Measurements from ENCODE around the gene LZTR1. TPM values are rescaled to one million over a fixed set of nuclear protein-coding genes. Genes with fewer than 3 reads are reported as not detected.
A peak's percentile ranks its signal among the peaks of the same experiment; 100 is the strongest.

Gene LZTR1
- total RNA-seq, 2 experiments from 2014 or later, result 29.1 to 34.5 TPM

GRCh38 chr22:21014726-21015465 is 32.8 kb downstream of the LZTR1 start, which contains the start of gene P2RX6:
P2RX6 (plus strand) TSS chr22:21015165; CDS start chr22:21015175, 10 bp downstream.
- TF ChIP-seq, protein P1, sequence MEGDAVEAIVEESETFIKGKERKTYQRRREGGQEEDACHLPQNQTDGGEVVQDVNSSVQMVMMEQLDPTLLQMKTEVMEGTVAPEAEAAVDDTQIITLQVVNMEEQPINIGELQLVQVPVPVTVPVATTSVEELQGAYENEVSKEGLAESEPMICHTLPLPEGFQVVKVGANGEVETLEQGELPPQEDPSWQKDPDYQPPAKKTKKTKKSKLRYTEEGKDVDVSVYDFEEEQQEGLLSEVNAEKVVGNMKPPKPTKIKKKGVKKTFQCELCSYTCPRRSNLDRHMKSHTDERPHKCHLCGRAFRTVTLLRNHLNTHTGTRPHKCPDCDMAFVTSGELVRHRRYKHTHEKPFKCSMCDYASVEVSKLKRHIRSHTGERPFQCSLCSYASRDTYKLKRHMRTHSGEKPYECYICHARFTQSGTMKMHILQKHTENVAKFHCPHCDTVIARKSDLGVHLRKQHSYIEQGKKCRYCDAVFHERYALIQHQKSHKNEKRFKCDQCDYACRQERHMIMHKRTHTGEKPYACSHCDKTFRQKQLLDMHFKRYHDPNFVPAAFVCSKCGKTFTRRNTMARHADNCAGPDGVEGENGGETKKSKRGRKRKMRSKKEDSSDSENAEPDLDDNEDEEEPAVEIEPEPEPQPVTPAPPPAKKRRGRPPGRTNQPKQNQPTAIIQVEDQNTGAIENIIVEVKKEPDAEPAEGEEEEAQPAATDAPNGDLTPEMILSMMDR (IDR thresholded peaks at IDR 0.05), result no peak
- Mint-ChIP-seq H3K4me3 (peak within 1 kb of the TSS; percentile 73), H3K4me1 (ENCODE audit: low read depth) (peaks cover 19% of the 10 kb centered on the region), H3K9me3 (no peaks in the 10 kb centered on the region), H3K27ac (peak within 1 kb of the TSS; percentile 75), H3K27me3 (no peaks in the 10 kb centered on the region), H3K36me3 (ENCODE audit: low read depth) (no peaks in the 10 kb centered on the region)
- POLR2A ChIA-PET, result interaction anchor here (0.8 to 1.3 kb wide), 3 partner anchors 15 to 33 kb away, joined by 3 to 4 read pairs (median 3); no protein-coding TSS in a partner anchor
- ATAC-seq (no peak), DNase-seq (no peak)
- intact Hi-C loops (cut with micrococcal nuclease), result no loop called here
- CTCF ChIA-PET, result interaction anchor here (1.3 kb wide), 1 partner anchor 12 kb away, joined by 4 read pairs; no protein-coding TSS in a partner anchor

GRCh38 chr22:21015466-21016006 is 33.4 kb downstream of the LZTR1 start:
- CTCF ChIA-PET, result interaction anchor here (1.3 kb wide), 1 partner anchor 12 kb away, joined by 4 read pairs; no protein-coding TSS in a partner anchor

DNA sequence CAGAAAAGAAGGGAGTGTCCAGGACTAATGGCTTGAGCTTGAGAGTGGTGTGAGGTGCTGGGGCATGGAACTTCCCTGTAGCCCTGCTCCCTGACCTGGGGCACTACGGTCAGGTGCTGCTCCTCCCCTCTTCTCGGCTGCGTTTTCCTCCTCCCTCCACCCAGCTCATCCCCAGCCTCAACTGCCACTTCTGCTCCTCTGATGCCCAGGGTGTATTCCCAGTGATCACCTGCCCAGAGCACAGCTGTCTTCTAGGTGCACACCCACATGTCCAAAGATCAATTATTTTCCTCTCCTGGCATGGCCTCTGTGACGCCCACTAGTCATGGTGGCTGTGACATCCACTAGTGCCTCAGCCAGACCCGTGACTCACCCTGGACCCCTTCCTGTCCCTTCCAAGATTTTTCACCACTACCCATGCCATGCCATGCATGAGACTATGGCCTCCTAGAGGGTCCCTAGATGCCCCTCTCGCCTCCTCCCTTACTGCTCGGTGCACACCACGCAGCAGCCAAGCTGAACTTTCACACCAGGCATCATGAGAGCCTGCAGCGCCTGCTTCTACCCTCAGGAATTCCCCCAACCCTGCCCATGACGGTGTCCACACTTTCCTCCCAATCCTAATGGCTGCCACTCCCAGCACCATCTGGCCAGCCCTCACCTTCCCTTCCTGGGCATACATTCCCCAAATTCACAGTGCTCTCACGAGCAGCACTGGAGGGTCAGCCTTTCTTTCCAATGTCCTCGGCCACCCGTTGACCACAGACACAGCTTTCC is 34.7 kb downstream of the LZTR1 start:
- Mint-ChIP-seq H3K36me3 (ENCODE audit: low read depth) (no peaks in the 10 kb centered on the region), H3K27me3 (no peaks in the 10 kb centered on the region), H3K27ac (no peak overlapping the region), H3K4me3 (no peak overlapping the region), H3K4me1 (ENCODE audit: low read depth) (peaks cover 19% of the 10 kb centered on the region), H3K9me3 (no peaks in the 10 kb centered on the region)
- ATAC-seq (no peak), DNase-seq (no peak)
- intact Hi-C loops (cut with micrococcal nuclease), result no loop called here
- TF ChIP-seq, protein P1 (IDR thresholded peaks at IDR 0.05), result no peak
- CTCF ChIA-PET, result no interaction called here
- POLR2A ChIA-PET, result no interaction called here

More at GRCh38 chr22:21015466-21016006, 33.4 kb downstream of the LZTR1 start:
- intact Hi-C loops (cut with micrococcal nuclease), result no loop called here
- H3K4me3 Mint-ChIP-seq, result no peak overlapping the region
- TF ChIP-seq, protein P1 (IDR thresholded peaks at IDR 0.05), result no peak
- H3K27ac Mint-ChIP-seq, result no peak overlapping the region
- no peaks in the 10 kb centered on the region for H3K27me3 Mint-ChIP-seq
- DNase-seq (no peak), ATAC-seq (no peak)
- no peaks in the 10 kb centered on the region for H3K9me3 Mint-ChIP-seq
- peaks cover 19% of the 10 kb centered on the region for H3K4me1 Mint-ChIP-seq (ENCODE audit: low read depth)
- H3K36me3 Mint-ChIP-seq (ENCODE audit: low read depth), result no peaks in the 10 kb centered on the region
- POLR2A ChIA-PET, result interaction anchor here (0.8 to 1.3 kb wide), 3 partner anchors 14 to 28 kb away, joined by 3 read pairs; partner anchors contain the start of gene THAP7

DNA sequence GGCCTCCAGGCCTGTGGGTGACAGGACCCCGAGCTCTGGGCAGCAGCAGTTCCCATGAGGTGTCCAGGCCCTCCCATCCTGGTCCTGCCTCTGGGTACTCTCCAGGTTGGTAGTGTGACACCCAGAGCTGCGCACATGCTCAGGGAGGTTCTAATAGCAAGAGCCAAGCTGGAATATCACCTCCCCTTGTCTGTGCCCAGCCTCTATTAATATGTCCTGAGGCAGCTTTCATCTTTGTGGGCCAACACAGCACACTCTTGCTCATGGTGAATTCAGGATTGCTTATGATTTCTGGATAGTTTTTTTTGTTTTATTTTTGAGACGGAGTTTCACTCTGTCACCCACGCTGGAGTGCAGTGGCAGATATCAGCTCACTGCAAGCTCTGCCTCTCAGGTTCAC is 36.2 kb downstream of the LZTR1 start:
- POLR2A ChIA-PET, result interaction anchor here (1.5 kb wide), 1 partner anchor 9 kb away, joined by 4 read pairs; no protein-coding TSS in a partner anchor
- Mint-ChIP-seq H3K27ac (no peak overlapping the region), H3K27me3 (no peaks in the 10 kb centered on the region), H3K36me3 (ENCODE audit: low read depth) (no peaks in the 10 kb centered on the region), H3K9me3 (no peaks in the 10 kb centered on the region), H3K4me3 (no peak overlapping the region), H3K4me1 (ENCODE audit: low read depth) (peaks cover 19% of the 10 kb centered on the region)
- intact Hi-C loops (cut with micrococcal nuclease), result no loop called here
- ATAC-seq, result no peak
- no peak for DNase-seq
- CTCF ChIA-PET, result interaction anchor here (1.4 kb wide), 1 partner anchor 133 kb away, joined by 4 read pairs; no protein-coding TSS in a partner anchor
- TF ChIP-seq, protein P1 (IDR thresholded peaks at IDR 0.05), result no peak
